GM19099 (cell line): ENCODE measurements around the gene MYO10.

Experiments
- POLR2A ChIP-seq: IDR thresholded peaks from 3 replicates; pipeline ENCODE4 v1.6.1; 2011; ENCODE audit warnings: low read depth; ENCODE audit not compliant: insufficient read length; ENCODE audit errors: extremely low read depth

The MYO10 gene

DNA sequence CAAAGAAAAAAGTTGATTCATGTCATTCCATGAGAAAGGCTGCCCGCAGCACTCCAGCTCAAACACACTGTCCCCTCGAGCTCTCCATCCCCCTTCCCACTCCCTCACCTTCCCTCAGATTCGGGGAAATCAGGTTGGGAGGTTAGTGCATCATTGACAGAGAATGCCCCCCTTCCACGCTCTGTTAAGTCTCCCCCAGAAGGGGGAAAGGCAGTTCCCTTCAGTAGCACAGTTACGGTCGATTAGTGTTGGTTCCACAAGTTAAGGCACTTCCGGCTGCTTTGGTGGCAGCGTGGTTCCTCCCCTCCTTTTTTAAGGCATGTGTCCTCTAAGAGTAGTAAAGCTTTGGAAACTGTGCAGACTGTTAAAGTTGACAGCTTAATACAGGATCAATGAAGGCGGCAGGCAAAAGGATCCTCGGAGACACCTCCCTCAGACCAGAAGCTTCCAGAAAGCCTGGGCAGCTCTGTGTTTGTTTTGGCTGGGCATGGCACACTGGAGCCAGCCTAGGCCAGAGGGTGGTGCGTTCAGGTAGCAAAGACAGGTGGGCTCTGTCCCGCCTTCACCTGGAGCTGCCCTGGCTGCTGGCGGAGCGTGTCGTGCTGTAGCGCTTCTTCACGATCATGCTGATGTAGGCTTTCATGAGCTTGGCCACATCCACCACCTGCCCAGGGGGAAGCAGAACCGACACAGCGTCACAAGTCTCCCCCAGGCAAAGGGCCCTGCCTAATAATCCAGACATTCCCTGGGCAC, 269.8 kb downstream of the MYO10 start:
- TF ChIP-seq POLR2A: no peak

DNA sequence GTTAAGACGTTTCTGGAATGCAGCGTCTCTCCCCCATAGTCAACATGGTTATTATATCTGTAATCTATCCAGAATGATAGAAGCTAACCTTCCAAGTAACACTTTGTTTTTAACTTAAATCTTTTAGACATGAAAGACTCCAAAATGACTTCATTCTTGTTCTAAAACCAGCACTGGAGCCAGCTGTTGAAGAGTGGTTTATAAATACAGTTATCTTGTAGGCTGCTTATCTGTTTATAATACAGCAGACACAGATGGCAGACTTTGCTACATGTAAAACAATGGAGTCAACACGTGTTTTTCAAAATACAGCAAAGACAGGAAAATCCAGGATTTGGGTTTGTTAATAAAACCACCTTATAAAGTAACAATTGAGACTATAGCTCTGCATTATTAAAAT, 270.5 kb downstream of the MYO10 start:
- TF ChIP-seq POLR2A: no peak

DNA sequence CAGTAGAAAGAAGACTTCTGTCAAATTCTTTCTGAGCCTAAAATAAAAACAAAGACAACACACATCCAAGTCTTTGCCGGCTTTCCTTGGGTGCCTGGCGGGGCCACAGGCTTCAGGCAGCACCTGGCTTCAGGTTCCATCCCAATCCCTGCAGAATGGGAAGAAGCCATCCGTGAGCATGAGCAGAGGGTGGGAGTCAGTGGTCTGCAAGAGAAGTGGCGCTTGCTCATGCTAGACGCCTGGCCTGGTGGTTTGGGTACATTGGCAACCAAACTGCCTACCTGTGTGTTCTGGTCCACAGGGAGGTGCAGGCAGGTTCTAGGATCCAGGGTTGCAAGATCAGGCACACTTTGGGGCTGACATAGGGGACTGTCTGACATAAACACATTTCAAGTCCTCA, 271.7 kb downstream of the MYO10 start:
- TF ChIP-seq POLR2A: no peak

DNA sequence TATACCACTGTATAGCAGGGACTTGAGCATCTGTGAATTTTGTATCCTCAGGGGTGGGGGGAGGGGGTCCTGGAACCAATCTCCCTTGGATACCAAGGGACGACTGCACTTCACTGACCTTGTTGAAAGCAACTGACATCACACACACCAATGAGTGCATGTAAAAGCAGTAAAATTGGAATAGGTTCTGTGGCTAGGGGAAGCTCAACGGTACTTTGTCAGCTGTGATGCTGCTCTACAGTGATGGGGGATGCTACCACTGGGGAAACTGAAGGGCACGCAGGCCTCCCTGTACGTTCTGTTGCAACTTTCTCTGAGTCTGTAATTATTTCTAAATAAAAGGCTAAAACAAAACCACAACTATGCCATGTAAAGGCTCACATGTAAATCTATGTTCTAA, 272.2 kb downstream of the MYO10 start:
- TF ChIP-seq POLR2A: no peak

DNA sequence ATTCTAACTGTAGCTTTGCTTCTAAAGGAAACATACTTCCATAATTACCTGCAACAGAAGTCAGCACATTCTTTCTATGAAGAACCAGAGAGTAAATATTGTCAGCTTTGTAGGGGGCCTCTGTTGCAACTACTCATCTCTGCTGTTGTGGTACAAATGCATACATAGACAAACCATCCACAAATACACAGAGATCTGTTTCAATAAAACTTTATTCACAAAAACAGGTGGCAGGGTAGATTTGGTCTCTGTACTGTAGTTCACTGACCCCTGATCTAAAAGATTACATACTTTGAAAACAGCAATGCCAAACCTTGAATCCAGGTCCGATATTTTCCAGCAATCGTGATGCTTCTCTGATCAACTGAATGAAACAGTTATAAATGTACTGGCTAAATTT, 274.4 kb downstream of the MYO10 start:
- TF ChIP-seq POLR2A: no peak

DNA sequence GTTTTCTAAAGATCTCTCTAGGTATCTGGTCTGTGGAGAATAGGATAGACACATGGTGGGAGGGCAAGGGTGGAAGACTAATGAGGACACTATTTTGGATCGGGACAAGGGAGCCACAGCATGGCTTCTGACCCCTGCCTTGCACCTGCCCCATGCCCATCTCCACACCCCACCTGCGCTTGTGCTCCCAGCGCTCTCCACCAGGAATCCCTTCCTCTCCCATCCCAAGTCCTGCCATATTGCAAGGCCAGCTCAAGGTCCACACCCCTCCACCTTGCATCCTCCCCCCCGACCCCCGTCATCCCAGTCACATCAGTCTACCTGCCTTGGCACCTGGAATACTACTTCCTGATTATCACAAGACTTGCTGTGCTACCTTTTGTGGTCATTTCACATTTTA, 275.1 kb downstream of the MYO10 start:
- TF ChIP-seq POLR2A: no peak

DNA sequence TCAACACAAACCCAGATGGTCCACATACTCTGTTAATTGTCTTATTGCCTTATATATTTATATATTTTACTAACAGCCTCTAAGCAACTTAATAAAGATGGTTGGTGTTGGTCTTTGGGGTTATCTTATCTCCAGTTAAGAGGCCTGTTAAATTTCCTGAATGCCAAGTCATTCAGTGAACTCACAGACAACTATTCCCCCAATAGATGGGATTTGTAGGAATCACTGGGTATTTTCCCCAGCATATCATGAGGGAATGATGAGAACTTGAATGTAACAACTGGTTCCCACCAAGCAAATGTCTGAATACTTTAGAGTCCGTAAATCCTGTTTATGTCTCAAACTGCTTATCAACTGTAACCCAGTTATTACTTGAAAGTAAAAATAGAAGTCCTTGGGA, 276.6 kb downstream of the MYO10 start:
- no peak for TF ChIP-seq POLR2A

DNA sequence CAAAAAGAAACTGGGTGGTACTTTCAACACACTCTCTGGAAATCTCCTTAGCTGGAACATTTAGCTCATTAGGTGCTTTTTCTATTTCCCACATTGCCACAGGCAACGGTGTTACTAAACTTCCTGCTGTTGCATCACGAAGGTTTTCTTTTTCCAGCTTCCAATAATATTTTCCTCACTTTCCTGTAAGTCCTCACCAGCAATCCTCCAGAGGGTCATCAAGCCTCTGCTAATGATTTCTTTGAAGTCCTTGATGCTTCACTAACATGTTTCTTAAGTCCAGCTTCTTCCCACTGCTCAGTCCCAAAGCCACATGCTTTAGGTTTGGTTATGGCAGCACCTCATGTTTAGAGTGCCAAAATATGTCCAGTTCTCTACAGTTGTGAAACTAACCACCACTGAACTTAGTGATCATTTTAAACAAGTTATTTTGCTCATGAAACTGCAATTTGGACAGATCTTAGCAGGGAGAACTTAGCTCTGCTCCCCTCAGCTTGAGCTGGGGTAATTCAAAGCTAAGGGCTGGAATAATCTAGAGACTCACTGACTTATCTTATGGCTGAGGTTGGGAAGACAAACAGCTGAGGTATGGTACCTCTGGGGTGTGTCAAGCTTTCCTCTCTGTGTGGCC, 279.4 kb downstream of the MYO10 start:
- TF ChIP-seq POLR2A: no peak

DNA sequence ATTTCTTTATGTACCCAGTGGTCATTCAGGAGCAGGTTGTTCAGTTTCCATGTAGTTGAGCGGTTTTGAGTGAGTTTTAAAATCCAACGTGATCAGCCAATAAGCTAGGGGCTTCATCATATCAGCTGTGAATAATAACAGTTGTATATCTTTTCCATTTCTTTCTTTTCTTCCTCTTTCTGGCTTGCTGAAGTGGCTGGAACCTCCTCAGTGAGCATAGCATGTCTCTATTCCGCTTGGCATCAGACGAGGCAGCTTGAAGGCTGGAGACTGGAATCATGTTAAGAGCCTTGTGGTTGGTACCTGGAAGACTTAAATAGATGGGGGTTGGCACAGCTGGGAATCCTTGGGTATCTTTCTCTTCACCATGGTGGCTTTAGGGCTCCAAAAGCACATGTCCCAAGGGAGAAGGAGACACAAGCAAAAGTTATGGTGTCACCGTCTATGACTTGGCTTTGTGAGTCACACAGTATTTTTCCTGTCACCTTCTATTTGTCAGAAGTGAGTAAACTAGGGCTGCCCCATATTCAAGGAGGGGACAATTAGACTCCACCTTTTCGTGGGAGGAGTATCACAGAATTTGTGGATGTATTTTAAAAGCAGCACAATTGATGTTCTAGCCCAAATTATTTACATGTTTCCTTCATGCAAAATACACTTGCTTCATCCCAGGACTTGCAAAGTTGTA, 281.3 kb downstream of the MYO10 start:
- TF ChIP-seq POLR2A: no peak

DNA sequence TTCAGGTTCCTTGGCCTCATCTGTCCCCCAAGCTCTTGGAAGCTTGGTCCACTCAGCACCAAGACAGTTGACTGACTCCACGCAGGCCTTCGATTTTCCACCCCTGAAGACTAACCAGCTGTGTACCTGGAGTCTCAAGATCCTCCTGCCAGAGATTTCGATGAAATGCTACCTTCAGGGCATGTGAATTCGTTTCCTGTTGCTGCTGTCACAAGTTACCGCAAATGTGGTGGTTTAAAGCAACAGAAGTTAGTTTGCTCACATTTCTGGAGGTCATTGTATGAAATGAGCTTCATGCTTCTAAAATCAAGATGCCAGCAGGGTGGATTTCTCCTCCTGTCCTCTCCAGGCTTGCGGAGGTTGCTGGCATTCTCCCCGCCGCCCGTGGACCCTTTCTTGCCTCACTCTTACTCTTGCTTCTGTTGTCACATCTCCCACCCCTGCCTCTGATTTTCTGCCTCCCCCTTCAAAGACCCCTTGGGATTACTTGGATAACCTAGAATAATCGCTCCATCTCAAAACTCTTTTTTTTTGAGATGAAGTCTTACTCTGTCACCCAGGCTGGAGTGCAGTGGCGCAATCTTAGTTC, 291.7 kb downstream of the MYO10 start:
- no peak for TF ChIP-seq POLR2A

DNA sequence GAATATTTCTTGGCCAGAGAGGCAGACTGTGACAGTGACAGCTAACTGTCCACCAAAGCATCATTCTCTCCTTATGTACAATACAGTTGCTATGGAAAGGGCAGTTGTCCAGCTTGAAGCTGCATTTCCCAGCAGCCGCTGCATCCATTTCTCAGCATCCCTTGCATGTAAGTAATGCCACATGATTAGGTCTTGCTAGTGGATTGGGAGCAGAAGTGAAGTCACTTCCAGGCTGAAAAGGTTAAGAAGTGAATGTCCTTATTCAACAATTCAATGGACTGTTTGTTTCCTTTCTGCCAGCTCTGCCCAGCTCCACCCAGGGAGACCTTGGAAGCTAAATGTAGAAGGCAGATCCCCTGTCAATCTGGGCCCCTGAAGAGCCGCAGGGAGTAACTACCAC, 293.2 kb downstream of the MYO10 start:
- TF ChIP-seq POLR2A: no peak

DNA sequence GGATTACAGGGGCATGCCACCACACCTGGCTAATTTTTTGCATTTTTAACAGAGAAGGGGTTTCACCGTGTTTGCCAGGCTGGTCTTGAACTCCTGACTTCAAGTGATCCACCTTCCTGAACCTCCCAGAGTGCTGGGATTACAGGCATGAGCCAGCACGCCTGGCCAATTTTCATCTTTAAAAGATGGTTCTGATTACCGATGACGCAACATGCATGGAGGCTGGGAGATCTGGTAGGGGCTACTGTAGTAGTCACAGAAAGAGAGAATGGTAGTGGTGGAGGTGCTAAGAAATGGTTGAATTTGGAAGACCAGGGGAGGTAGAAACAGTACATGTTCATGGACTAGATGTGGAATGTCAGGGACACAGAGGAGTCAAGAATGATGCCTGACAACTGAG, 296.9 kb downstream of the MYO10 start:
- TF ChIP-seq POLR2A: no peak

DNA sequence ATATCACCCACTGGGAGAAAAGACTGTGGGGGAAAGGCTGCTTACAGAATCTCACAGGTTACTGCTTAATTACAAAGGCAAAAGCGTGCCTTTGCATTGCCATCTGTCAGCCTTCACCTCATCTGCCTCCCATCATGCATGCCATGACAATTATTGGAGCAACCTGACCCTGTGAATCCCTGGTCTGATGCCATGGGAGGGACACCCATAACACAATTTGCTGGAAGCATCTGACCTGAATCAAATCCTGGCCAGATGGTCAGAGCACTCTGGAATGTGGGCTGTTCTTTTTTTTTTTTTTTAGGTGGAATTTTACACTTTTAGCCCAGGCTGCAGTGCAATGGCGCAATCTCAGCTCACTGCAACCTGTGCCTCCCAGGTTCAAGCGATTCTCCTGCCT, 307.7 kb downstream of the MYO10 start:
- TF ChIP-seq POLR2A: no peak

DNA sequence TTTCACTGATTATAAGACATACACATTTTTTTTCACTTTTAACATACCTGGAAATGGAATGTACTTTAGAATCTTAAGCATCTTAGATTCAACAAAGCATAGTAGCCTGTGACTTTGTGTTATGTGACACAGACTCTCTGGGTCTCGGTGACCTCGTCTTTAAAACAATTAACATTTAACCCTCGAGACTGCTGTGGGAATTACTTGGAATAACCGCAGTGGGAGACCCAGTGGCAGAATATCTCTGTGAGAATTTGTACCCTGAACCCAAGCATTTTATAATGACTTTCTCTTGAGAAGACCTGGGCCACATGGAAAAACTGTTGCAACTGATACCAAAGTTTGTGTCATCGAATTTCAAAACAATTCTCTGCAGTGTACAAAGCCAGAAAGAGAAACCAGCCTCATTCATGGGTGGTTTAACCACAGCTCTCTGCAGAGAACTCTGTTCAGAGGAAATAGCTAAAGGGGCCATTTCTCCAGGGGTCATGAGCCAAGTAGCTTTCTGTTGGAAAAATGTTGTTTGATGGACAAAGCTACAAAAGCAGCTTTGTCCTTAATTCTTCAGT, 309.3 kb downstream of the MYO10 start:
- no peak for TF ChIP-seq POLR2A

DNA sequence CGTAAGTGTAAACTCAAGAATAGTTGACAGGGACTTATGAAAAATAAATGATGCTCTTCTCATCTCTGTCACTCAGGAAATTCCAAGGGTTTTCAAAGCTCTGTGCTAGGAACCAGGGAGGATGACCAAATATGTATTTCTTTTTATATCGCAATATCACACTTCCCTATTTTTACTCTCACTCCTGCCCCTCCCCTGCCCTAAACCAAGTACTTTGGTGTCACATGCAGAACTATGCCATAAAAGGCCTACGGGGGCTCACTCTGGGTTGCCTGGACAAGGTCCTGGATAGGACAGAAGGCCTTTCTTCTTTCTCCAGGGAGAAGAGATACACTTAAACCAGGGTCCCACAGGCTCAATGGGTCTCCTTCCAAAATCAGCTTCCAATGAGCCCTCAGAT, 311.0 kb downstream of the MYO10 start:
- TF ChIP-seq POLR2A: no peak
